ACC112 (cell line): ENCODE results near the gene JHY.

Source experiments
- H2AFZ ChIP-seq: fragments of 200-600 bp; sonication (generic); one replicate; pipeline ENCODE4 v1.6.0; 2017; ENCODE audit warnings: antibody characterized with exemption, low read length; ENCODE audit not compliant: unreplicated experiment
- H3K27ac ChIP-seq: fragments of 200-600 bp; sonication (generic); 2 replicates; pipeline ENCODE4 v1.5.1; 2014; ENCODE audit warnings: low read depth, mild to moderate bottlenecking, antibody characterized with exemption, low read length, moderate library complexity
- H3K27me3 ChIP-seq: fragments of 200-600 bp; sonication (generic); 2 replicates; pipeline ENCODE4 v1.6.1; 2014; ENCODE audit warnings: mild to moderate bottlenecking, antibody characterized with exemption, low read length, moderate library complexity, mixed read lengths; ENCODE audit not compliant: insufficient read depth
- H3K36me3 ChIP-seq: fragments of 200-600 bp; sonication (generic); 2 replicates; pipeline ENCODE4 v1.6.1; 2016; ENCODE audit warnings: mild to moderate bottlenecking, antibody characterized with exemption, low read length, moderate library complexity, mixed read lengths; ENCODE audit not compliant: insufficient read depth
- H3K4me1 ChIP-seq: fragments of 200-600 bp; sonication (generic); one replicate; pipeline ENCODE4 v1.6.1; 2016; ENCODE audit warnings: low read length, mixed read lengths; ENCODE audit not compliant: insufficient read depth, unreplicated experiment, control insufficient read depth
- H3K4me3 ChIP-seq: fragments of 200-600 bp; sonication (generic); 2 replicates; pipeline ENCODE4 v1.5.1; 2014; ENCODE audit warnings: mild to moderate bottlenecking, low read depth, low read length
- H3K79me2 ChIP-seq: fragments of 200-600 bp; sonication (generic); one replicate; pipeline ENCODE4 v1.6.0; 2016; ENCODE audit warnings: low read length; ENCODE audit not compliant: control insufficient read depth, unreplicated experiment, insufficient read depth

The JHY gene

DNA sequence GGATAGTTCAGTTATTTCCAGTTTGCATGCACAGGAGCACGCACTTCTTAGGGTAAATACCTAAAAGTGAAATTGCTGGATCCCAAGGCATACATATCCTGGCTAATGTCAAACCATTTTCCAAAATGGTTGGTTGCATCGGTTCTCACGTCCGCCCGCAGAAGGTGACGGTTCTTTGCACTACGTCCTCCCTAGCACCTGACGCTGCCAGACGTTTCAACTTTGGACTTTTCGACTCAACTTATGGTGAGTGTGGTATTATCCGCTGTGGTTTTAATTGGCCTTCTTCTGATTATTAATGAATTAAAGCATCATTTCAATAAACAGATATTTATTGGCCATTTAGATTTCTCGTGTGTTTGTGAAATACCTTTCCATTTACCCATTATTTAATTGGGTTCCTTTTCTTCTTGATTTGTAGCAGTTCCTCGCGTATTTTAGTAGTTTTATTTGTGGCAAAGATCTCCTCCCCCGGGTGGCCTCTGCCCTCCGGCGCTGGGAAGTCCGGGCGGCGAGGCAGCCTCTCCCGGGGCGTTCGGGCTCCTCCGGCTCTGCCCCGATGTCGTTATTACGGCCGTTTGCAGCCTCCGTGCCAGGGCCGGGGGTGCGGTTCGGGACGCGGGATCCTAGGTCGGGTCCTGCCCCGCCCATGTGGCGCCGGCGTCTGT lies at the start of gene JHY:
TSS of gene JHY (plus strand) at position 571 of the 668 bp plus-strand sequence. CDS start 3,091 bp downstream, outside the sequence.
- no peaks in the 10 kb centered on the region for H3K27me3 ChIP-seq
- H3K27ac ChIP-seq: peak within 1 kb of the TSS; percentile 66
- no peaks in the 10 kb centered on the region for H3K79me2 ChIP-seq
- 0 out of 2 replicates have a peak, but pooled peaks cover 5% of the 10 kb centered on the region for H3K36me3 ChIP-seq
- peak within 1 kb of the TSS; percentile 97 for H2AFZ ChIP-seq
- H3K4me3 ChIP-seq: peak within 1 kb of the TSS; percentile 87
- H3K4me1 ChIP-seq: peaks cover 12% of the 10 kb centered on the region

DNA sequence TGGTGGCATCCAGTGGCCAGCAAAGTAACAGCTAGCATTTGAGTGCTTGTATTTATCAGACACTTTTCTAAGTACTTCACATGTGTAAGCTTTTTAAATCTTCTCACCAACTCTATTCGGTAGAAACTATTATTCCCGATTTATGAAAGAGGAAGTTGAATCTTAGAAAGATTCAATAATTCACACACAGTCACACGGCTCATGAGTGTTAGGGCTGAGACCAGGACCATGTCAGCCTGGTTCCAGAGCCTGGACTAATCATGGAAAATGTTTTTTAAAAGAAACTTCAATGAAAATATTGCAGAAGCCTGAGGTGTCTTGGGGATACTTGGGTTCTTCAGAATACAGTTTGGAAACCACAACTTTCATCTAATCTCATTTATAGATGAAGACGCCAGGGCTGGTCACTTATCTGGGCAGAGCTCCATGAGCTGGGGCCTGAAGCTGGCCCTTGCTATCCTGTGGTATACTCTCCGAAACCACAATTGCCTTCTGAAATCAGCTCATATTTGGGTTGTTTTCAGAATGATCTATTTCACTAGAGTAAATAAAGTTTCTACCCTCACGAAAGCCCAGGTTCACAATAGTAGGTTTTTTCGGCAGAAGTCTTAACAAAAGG lies 48.6 kb upstream of the JHY start:
- no peak overlapping the region for H3K27ac ChIP-seq
- no peaks in the 10 kb centered on the region for H3K4me1 ChIP-seq
- H3K79me2 ChIP-seq: no peaks in the 10 kb centered on the region
- no peaks in the 10 kb centered on the region; the same call in 1 of the 2 replicates for H3K27me3 ChIP-seq
- H3K4me3 ChIP-seq: no peak overlapping the region
- no peak overlapping the region for H2AFZ ChIP-seq
- H3K36me3 ChIP-seq: no peaks in the 10 kb centered on the region

DNA sequence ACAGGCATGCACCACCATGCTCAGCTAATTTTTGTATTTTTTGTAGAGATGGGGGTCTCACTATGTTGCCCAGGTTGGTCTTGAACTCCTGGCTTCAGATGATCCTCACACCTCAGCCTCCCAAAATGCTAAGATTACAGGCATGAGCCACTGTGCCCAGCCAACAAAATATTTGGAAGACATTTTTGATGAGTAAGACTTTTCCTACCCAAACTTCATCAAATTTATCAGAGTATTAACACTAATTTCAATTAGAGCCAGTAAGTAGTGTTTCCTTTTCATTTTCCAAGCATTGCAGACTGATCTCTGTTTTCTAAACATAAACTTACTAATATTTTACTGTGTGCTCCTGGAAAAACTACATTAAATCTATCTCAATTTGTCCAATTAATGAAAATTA lies 45.6 kb upstream of the JHY start:
- H3K27me3 ChIP-seq: no peaks in the 10 kb centered on the region; the same call in 1 of the 2 replicates
- no peak overlapping the region for H2AFZ ChIP-seq
- H3K27ac ChIP-seq: no peak overlapping the region
- H3K4me3 ChIP-seq: no peak overlapping the region
- no peaks in the 10 kb centered on the region for H3K4me1 ChIP-seq
- H3K36me3 ChIP-seq: no peaks in the 10 kb centered on the region
- H3K79me2 ChIP-seq: no peaks in the 10 kb centered on the region

DNA sequence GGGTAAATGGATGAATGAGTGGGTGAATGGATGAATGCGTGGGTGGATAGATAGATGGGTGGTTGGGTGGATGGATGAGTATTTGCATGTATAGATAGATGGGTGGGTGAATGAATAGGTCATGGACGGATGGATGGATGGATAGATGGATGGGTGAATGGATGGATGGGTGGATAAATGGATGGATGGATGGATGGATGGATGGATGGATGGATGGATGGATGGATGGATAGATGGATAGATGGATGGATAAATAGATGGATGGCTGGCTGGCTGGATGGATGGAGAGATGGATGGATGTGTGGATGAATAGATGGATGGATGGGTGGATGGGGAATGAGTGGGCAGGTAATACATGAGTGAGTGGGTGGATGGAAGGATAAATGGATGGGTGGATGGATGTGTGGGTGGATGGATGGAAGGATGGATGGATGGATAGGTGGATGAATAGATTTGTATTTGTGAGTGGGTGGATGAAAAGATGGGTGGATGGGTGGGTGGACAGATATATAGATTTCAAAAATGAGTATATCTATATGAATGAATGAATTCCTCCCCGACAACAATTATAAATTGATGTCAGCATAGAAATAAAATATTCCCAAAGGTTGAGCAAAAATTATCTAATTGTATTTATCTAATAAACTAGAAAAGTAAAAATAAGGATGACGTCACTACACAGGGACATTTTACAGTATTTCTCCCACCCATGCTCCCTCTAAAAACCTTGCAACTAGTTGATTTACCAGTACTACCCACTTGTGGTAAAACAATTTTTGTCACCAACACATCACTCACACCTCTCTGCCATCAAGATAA lies 44.8 kb upstream of the JHY start:
- Histone ChIP-seq H3K27me3 (no peaks in the 10 kb centered on the region; the same call in 1 of the 2 replicates), H2AFZ (no peak overlapping the region), H3K4me3 (no peak overlapping the region), H3K27ac (no peak overlapping the region), H3K79me2 (no peaks in the 10 kb centered on the region), H3K36me3 (no peaks in the 10 kb centered on the region), H3K4me1 (no peaks in the 10 kb centered on the region)

DNA sequence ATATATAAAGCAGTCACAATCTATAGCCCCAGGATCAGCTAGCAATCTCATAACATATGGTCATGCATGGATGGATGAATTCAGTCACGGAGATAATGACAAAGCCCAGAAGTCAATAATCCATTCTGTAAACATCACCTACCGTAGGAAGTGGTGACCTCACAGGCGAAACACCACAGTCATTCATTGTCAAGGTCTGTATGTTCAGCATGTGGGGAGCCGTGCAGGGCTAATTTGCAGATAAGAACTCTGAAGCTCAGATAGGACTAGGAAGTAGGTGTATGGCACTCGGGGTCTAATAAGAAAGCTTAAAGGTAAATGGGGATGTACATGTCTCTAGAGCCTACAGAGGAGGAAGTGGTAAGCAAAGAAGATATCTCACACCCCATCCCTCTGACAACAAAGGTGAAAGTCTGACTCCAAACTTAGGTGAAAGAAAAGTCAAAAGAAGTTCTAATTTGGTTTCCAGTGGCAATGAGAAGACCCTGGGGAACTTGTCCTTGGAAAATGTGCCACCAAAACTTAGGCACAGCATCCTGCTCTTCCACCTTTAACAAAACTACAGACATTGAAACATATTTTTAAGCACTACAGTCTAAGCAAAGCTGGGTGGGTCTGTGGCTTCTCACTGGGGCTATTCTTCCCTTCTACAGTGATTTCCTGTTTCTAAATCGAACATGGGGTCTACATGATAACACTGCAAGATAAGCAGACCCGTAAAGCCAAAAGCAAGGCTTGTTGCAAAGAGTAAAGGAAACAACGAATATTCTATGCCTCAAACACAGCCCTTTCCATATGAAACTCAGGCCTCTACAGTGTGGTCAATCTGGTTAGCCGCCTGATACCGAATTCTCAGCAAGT lies 39.0 kb upstream of the JHY start:
- H3K79me2 ChIP-seq: no peaks in the 10 kb centered on the region
- H3K27ac ChIP-seq: no peak overlapping the region
- H3K4me3 ChIP-seq: no peak overlapping the region
- H3K36me3 ChIP-seq: no peaks in the 10 kb centered on the region
- no peak overlapping the region for H2AFZ ChIP-seq
- H3K4me1 ChIP-seq: no peaks in the 10 kb centered on the region
- H3K27me3 ChIP-seq: no peaks in the 10 kb centered on the region; the same call in 1 of the 2 replicates

DNA sequence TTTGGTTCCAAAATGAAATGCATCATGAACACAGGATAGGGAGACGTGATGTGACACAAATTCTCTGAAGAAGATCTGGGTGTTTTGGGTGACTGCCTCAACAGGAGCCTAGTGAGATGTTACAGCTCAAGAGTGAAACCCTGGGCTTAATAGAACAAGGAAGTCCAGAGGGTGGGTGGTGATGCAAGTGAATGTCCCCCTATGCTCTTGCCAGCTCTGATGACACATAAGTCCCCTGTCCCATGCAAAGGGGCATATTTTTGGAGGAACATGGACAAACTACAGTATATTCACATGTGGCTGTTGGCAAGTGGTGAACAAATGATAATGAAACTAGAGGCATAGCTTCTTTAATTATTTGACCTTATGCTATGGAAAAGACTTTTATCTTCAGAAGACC lies 35.1 kb upstream of the JHY start:
- H3K4me3 ChIP-seq: no peak overlapping the region
- no peaks in the 10 kb centered on the region for H3K36me3 ChIP-seq
- H2AFZ ChIP-seq: no peak overlapping the region
- H3K79me2 ChIP-seq: no peaks in the 10 kb centered on the region
- peaks cover 14% of the 10 kb centered on the region for H3K4me1 ChIP-seq
- no peak overlapping the region for H3K27ac ChIP-seq
- H3K27me3 ChIP-seq: no peaks in the 10 kb centered on the region

- no peak overlapping the region for H2AFZ ChIP-seq
- H3K27me3 ChIP-seq: no peaks in the 10 kb centered on the region
- H3K4me3 ChIP-seq: no peak overlapping the region
- no peaks in the 10 kb centered on the region for H3K36me3 ChIP-seq
- H3K4me1 ChIP-seq: peaks cover 18% of the 10 kb centered on the region
- no peaks in the 10 kb centered on the region for H3K79me2 ChIP-seq
- H3K27ac ChIP-seq: no peak overlapping the region
Observed at GRCh38 chr11:122848186-122848585, 34.4 kb upstream of the JHY start.

- no peak overlapping the region for H3K27ac ChIP-seq
- no peaks in the 10 kb centered on the region for H3K36me3 ChIP-seq
- peaks cover 21% of the 10 kb centered on the region for H3K4me1 ChIP-seq
- H3K4me3 ChIP-seq: no peak overlapping the region
- no peaks in the 10 kb centered on the region for H3K27me3 ChIP-seq
- no peaks in the 10 kb centered on the region for H3K79me2 ChIP-seq
- peak overlapping the region; percentile 29 for H2AFZ ChIP-seq
Observed at GRCh38 chr11:122850076-122850631, 32.4 kb upstream of the JHY start.

DNA sequence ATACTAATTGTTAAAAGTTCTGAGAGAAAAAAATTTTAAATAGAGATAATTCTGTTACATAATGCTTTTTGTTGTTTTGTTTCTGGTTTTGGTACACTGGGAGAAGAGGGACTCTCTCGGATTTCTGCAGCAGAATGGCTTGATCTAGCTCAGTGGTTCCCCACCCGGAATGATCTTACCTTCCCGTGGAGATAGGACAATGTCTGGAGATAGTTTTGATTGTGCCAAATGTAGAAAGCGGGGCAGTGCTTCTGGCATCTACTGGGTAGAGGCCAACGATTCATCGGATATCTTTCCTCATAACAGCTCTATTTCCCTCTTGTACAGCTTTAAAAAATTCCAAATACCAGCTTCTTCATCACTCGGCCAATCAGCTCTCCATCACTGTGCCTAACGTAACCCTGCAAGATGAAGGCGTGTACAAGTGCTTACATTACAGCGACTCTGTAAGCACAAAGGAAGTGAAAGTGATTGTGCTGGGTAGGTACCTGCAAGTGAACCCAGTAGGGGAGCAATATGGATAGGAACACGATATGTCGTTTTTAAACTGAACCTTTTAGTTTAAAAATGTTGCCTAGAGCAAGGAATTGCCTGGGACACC lies 31.1 kb upstream of the JHY start:
- Histone ChIP-seq H3K79me2 (no peaks in the 10 kb centered on the region), H3K27me3 (no peaks in the 10 kb centered on the region), H3K27ac (no peak overlapping the region), H2AFZ (no peak overlapping the region), H3K36me3 (no peaks in the 10 kb centered on the region), H3K4me3 (no peak overlapping the region), H3K4me1 (peaks cover 30% of the 10 kb centered on the region)
